Stimulated activated CD8-positive, alpha-beta memory T cell treated with anti-CD3 and anti-CD28 coated beads, Interleukin-12 subunit alpha, Interleukin-12 subunit beta, amount 100 ng/mL, for 4 hours (primary cell): Measurements from ENCODE around the gene ZNF169.
"Not testable (repeated sequence)": the region's sequence is repeated elsewhere in the genome, so short reads cannot be mapped to it uniquely, and the experiment has no call there.

Experiments used
- DNase-seq: peaks from one replicate; pipeline ENCODE4 v3.0.0-alpha.2; 2020; ENCODE audit warnings: low read depth

ZNF169 gene

DNA sequence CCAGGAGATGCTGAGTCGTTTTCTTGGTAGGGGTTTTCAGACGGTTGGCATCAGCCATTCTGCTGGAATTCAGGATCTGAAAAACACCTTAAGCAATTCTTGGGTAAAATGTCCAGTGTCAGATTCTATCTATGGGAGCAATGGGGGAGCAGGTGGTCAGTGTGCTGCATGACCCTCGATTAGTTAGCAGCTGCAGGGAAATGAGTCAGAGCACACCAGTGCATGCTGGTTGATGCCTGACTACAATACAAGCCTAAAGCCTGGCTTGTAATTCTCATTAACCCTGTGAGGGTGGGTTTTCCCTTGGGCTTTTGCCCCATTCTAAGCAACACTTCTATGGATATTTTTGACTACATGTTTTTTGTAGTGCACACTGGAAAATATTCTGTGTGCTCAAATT, 89.7 kb downstream of the ZNF169 start:
- DNase-seq = not testable (repeated sequence)
